BLaER1 (cell line): ENCODE data around the gene DGAT2L6.
"Not testable (repeated sequence)": the region's sequence is repeated elsewhere in the genome, so short reads cannot be mapped to it uniquely, and the experiment has no call there.

Source experiments
- H3K27ac ChIP-seq: shearing (Covaris generic); formaldehyde crosslinking; 2 replicates; pipeline ENCODE4 v1.8.1; 2022
- H3K27me3 ChIP-seq: shearing (Covaris generic); formaldehyde crosslinking; 2 replicates; pipeline ENCODE4 v1.8.1; 2022
- H3K36me3 ChIP-seq: shearing (Covaris generic); formaldehyde crosslinking; 2 replicates; pipeline ENCODE4 v1.8.1; 2022
- H3K4me1 ChIP-seq: shearing (Covaris generic); formaldehyde crosslinking; 2 replicates; pipeline ENCODE4 v1.8.1; 2022
- H3K4me2 ChIP-seq: shearing (Covaris generic); formaldehyde crosslinking; 2 replicates; pipeline ENCODE4 v1.8.1; 2022
- H3K4me3 ChIP-seq: shearing (Covaris generic); formaldehyde crosslinking; 2 replicates; pipeline ENCODE4 v1.8.1; 2022
- H3K9ac ChIP-seq: shearing (Covaris generic); formaldehyde crosslinking; 2 replicates; pipeline ENCODE4 v1.8.1; 2022
- H3K9me3 ChIP-seq: shearing (Covaris generic); formaldehyde crosslinking; 2 replicates; pipeline ENCODE4 v1.8.1; 2022
- H4K20me1 ChIP-seq: shearing (Covaris generic); formaldehyde crosslinking; 2 replicates; pipeline ENCODE4 v1.8.1; 2022
- Cebpa-rat ChIP-seq: shearing (Covaris generic); IDR thresholded peaks from 2 replicates; pipeline ENCODE4 v1.8.1; 2022

DGAT2L6 gene

DNA sequence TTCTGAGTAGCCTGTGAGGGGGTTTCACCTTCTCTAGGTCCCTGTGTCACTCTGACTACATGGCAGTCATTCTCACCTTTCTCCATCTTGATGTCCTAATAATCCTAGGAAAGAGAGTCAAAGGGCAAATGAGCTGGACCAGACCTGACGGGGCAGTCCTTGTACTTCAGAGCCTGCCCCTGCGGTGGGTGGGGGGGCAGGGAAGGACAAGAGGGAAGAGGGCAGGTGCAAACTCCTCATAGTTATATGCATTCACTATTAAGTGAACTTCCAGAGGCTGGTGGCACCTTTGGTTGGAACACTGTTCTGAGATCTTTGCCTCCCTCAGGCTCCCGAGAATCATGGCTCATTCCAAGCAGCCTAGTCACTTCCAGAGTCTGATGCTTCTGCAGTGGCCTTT lies 57.1 kb downstream of the DGAT2L6 start, which contains the start of gene AWAT1:
Gene AWAT1, plus strand, starts transcription at position 301 of the 400 bp plus-strand sequence. Its CDS starts 41 bp downstream, at position 342.
- no peaks in the 10 kb centered on the region for H3K4me1 ChIP-seq
- H3K9me3 ChIP-seq, result no peaks in the 10 kb centered on the region
- no peak for TF ChIP-seq Cebpa-rat
- H3K4me3 ChIP-seq, result no peak within 1 kb of the TSS
- H3K36me3 ChIP-seq, result no peaks in the 10 kb centered on the region
- no peak within 1 kb of the TSS for H3K27ac ChIP-seq
- H3K27me3 ChIP-seq, result peaks cover 80% of the 10 kb centered on the region
- no peak within 1 kb of the TSS for H3K9ac ChIP-seq
- peaks cover 6% of the 10 kb centered on the region; the same call in 1 of the 2 replicates for H4K20me1 ChIP-seq
- no peak within 1 kb of the TSS for H3K4me2 ChIP-seq

DNA sequence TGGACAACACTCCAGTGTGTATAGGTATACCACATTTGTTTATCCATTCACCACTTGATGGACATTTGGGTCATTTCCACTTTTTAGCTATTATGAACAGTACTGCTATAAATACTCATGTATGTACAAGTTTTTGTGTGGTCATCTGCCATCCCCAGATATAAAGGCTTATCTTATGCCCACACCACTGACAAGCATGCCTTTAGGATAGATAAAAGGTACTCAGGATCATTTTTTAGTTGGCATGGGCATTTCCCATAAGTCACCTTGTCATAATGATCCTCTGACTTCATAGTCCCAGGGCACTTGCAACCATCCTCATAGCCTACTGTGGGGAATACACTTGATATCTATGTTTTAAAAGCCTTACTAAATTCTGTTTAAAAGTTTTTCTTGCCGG lies 63.5 kb downstream of the DGAT2L6 start:
- no peaks in the 10 kb centered on the region for H3K9me3 ChIP-seq
- peaks cover 6% of the 10 kb centered on the region; the same call in 1 of the 2 replicates for H4K20me1 ChIP-seq
- no peak for TF ChIP-seq Cebpa-rat
- peaks cover 87% of the 10 kb centered on the region for H3K27me3 ChIP-seq
- no peak overlapping the region for H3K9ac ChIP-seq
- H3K4me2 ChIP-seq, result no peak overlapping the region
- H3K36me3 ChIP-seq, result no peaks in the 10 kb centered on the region
- H3K4me1 ChIP-seq, result no peaks in the 10 kb centered on the region
- no peak overlapping the region for H3K27ac ChIP-seq
- H3K4me3 ChIP-seq, result no peak overlapping the region

DNA sequence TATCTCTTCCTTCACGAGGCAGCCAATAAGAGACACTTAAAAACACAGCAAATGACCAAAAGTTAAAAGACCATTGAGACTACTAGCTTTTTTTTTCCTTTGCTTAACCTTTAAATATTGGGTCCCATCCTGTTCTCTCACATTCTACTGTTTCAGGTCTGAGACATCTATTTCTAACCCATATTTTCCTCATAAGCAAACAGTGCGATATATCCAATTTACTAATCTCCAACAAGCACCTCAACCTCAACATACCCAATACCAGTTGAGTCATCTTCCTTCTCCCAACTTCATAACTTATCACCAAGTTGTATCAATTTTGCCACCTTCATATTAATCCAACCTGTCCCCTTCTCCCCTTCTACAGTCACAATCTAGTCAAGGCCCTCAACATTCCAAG lies 64.2 kb downstream of the DGAT2L6 start:
- Histone ChIP-seq H3K4me1 (no peaks in the 10 kb centered on the region), H3K27me3 (peaks cover 86% of the 10 kb centered on the region)

DNA sequence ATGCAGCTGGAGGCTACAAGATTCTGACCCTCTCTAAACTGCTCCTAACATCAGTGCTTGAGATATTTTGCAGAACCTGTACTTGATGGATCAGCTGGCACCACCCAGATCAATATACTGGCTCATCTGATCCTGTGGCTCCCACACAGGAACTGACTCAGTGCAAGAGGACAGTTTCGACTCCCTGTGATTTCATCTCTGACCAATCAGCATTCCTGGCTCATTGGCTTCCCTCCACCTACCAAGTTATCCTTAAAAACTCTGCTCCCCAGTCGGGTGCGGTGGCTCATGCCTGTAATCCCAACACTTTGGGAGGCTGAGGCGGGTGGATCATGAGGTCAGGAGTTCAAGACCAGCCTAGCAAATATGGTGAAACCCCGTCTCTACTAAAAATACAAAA lies 66.3 kb downstream of the DGAT2L6 start:
- not testable (repeated sequence) for H3K9me3 ChIP-seq, H4K20me1 ChIP-seq, H3K27ac ChIP-seq, H3K36me3 ChIP-seq, H3K4me1 ChIP-seq, H3K4me3 ChIP-seq, H3K4me2 ChIP-seq, H3K9ac ChIP-seq
- H3K27me3 ChIP-seq, result peaks cover 88% of the 10 kb centered on the region

More for the DNA sequence above, 64.2 kb downstream of the DGAT2L6 start:
- Histone ChIP-seq H3K4me3 (no peak overlapping the region), H3K9me3 (no peaks in the 10 kb centered on the region), H3K27ac (no peak overlapping the region), H3K4me2 (no peak overlapping the region), H4K20me1 (peaks cover 6% of the 10 kb centered on the region; the same call in 1 of the 2 replicates), H3K9ac (no peak overlapping the region), H3K36me3 (no peaks in the 10 kb centered on the region)
- TF ChIP-seq Cebpa-rat, result no peak

DNA sequence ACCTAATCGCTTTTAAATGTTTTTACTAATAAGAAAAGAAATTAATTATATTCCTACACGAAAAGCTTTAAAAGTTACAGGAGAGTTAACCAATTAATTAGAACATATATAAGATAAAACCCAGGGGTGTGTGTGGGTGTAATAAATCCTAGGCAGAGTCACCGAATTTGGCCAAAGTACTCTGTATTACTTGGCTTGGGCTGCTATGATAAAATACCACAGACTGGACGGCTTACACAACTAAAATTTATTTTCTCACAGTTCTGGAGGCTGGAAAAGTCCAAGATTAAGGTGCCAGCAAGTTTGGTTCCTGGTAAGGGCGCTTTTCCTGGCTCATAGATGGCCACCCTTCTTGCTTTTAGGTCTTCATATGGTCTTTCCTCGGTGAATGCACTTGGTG lies 67.6 kb downstream of the DGAT2L6 start:
- H3K27ac ChIP-seq, result no peak overlapping the region
- TF ChIP-seq Cebpa-rat, result no peak

DNA sequence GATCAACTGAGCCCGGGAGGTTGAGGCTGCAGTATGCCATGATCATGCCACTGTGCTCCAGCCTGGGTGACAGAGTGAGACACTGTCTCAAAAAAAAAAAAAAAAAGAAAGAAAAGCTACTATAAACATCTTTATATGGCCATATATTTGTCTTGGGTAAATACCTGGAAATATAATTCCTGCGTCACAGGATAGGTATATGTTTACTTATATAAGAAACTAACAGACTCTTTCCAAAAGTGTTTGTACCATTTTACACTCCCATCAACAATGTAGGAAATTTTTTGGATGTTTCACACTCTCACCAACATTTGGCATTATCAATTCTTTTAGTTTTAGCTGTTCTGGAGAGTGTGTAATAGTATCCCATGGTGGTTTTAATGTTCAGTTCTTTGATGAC lies 70.0 kb downstream of the DGAT2L6 start:
- Histone ChIP-seq H3K4me1 (no peaks in the 10 kb centered on the region), H3K4me3 (no peak overlapping the region), H3K9me3 (no peaks in the 10 kb centered on the region), H3K27ac (no peak overlapping the region), H3K27me3 (peaks cover 79% of the 10 kb centered on the region), H3K36me3 (no peaks in the 10 kb centered on the region), H4K20me1 (no peaks in the 10 kb centered on the region), H3K4me2 (no peak overlapping the region), H3K9ac (no peak overlapping the region)
- no peak for TF ChIP-seq Cebpa-rat

More for the DNA sequence above, 67.6 kb downstream of the DGAT2L6 start:
- peaks cover 84% of the 10 kb centered on the region for H3K27me3 ChIP-seq
- no peak overlapping the region for H3K9ac ChIP-seq
- no peaks in the 10 kb centered on the region for H3K36me3 ChIP-seq
- H3K4me1 ChIP-seq, result no peaks in the 10 kb centered on the region
- no peak overlapping the region for H3K4me2 ChIP-seq
- H3K4me3 ChIP-seq, result no peak overlapping the region
- H4K20me1 ChIP-seq, result no peaks in the 10 kb centered on the region; the same call in 1 of the 2 replicates
- no peaks in the 10 kb centered on the region for H3K9me3 ChIP-seq

DNA sequence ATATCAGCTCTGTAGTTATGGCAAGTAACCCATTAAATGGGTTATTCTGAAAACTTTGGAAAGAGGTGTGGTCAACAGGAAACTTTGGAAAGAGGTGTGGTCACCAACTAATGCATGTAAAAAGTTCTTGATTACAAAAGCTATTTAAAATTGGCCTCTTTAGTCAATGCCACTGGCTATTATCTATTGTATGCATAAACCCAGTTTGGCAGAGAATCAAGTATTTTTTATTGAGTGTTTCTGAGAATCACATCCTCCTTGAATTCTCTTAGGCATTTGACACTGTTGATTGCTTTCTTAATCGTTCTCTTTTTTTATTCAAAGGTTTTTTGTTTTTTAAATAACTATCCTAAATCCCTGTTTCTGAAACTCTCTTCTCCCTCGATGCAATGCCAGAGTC lies 75.2 kb downstream of the DGAT2L6 start:
- H3K4me3 ChIP-seq, result no peak overlapping the region
- H3K9me3 ChIP-seq, result no peaks in the 10 kb centered on the region
- no peaks in the 10 kb centered on the region for H4K20me1 ChIP-seq
- H3K36me3 ChIP-seq, result no peaks in the 10 kb centered on the region
- H3K9ac ChIP-seq, result no peak overlapping the region
- H3K27me3 ChIP-seq, result peaks cover 73% of the 10 kb centered on the region
- no peak overlapping the region for H3K27ac ChIP-seq
- H3K4me1 ChIP-seq, result no peaks in the 10 kb centered on the region
- H3K4me2 ChIP-seq, result no peak overlapping the region
- TF ChIP-seq Cebpa-rat, result no peak

DNA sequence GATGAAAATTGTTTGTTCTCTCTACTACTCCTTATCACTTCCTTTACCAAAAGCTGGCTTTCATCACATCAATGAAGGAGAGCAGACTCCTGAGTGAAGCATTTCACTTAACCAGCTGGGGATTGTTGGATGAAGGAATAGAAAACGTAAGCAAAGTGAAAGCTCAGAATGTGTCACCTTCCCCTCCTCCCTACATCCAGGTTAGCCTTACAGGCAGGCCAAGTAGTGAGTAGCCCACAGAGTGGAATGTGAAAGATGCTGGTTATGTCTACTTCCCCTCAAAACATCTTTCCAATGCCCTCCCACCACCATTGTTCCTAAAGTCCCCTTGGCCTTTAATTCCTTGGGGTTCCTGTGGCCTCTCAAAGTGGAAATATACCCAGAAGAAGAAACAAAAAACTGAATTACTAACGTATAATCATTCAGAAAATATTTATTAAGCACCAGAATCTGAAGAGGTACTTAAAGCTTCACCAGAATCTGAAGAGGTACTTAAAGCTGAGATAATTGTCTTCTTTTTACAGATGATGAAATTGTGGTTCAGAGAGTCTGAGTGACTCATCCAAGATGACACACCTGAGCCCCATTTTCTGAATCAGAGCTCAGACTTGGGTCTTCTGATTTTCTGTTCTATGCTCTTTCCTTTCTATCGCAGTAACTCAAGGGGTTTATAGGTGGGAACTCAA lies 76.2 kb downstream of the DGAT2L6 start:
- no peak overlapping the region for H3K4me2 ChIP-seq
- H3K4me3 ChIP-seq, result no peak overlapping the region
- no peaks in the 10 kb centered on the region for H3K9me3 ChIP-seq
- no peak overlapping the region for H3K9ac ChIP-seq
- TF ChIP-seq Cebpa-rat, result no peak
- no peaks in the 10 kb centered on the region for H3K4me1 ChIP-seq
- no peaks in the 10 kb centered on the region for H4K20me1 ChIP-seq
- H3K36me3 ChIP-seq, result no peaks in the 10 kb centered on the region
- H3K27ac ChIP-seq, result no peak overlapping the region
- peaks cover 75% of the 10 kb centered on the region for H3K27me3 ChIP-seq

DNA sequence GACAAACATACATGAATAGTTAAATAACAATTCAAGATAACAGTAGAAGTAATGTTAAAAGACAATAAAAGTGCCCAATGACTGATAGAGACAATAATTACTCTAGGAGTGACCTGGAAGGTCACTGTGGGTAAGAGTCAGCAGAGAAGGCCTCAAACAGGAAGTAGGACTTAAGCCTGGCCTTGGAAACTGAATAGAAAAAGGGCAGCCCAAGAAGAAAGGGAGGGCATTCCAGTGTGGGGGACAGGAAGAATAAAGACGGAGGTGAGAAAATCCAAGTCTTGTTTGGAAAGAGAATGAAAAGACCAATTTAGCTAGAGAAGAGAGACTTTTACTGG lies 76.7 kb downstream of the DGAT2L6 start:
- no peaks in the 10 kb centered on the region for H3K4me1 ChIP-seq
- no peak overlapping the region for H3K4me3 ChIP-seq
- peaks cover 74% of the 10 kb centered on the region for H3K27me3 ChIP-seq
- no peaks in the 10 kb centered on the region for H3K36me3 ChIP-seq
- no peak overlapping the region for H3K4me2 ChIP-seq
- H3K9me3 ChIP-seq, result no peaks in the 10 kb centered on the region
- H4K20me1 ChIP-seq, result no peaks in the 10 kb centered on the region
- no peak overlapping the region for H3K9ac ChIP-seq
- TF ChIP-seq Cebpa-rat, result no peak
- H3K27ac ChIP-seq, result no peak overlapping the region

DNA sequence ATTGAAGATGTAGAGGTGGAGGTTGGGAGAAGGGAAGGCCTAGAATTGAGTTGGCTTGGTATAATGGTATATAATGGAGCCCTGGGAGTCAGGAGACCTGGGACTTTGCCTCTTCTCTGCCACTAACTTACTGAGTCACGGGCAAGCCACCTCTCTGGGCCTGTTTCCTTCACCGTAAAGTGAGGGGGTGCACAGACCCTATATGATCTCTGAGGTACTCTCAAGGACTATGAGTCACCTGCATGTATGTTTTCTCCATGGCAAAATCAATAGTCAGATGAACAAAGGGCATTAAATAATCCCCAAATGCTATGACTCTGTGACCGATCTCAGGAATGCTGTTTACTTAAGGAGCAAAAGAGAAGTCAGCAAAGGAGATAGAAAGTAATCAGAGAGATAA lies 77.6 kb downstream of the DGAT2L6 start:
- no peak overlapping the region for H3K4me3 ChIP-seq
- H3K9ac ChIP-seq, result no peak overlapping the region
- no peak for TF ChIP-seq Cebpa-rat
- H4K20me1 ChIP-seq, result no peaks in the 10 kb centered on the region; the same call in 1 of the 2 replicates
- H3K9me3 ChIP-seq, result no peaks in the 10 kb centered on the region
- peaks cover 77% of the 10 kb centered on the region for H3K27me3 ChIP-seq
- no peaks in the 10 kb centered on the region for H3K36me3 ChIP-seq
- no peak overlapping the region for H3K27ac ChIP-seq
- H3K4me2 ChIP-seq, result no peak overlapping the region
- H3K4me1 ChIP-seq, result no peaks in the 10 kb centered on the region
